Measurements from ENCODE around the gene MICB. TPM values are rescaled to one million over a fixed set of nuclear protein-coding genes. Genes with fewer than 3 reads are reported as not detected.

MICB gene
- total RNA-seq, 2 donors from 2014 or later = 1.6 to 3.1 TPM

- Histone ChIP-seq H3K4me3 (no peak overlapping the region), H3K36me3 (no peaks in the 10 kb centered on the region), H3K27me3 (no peaks in the 10 kb centered on the region), H3K27ac (no peak overlapping the region), H3K9me3 (no peaks in the 10 kb centered on the region), H3K4me1 (no peaks in the 10 kb centered on the region)
- no peak for TF ChIP-seq CTCF (IDR thresholded peaks at IDR 0.05)
- no peak for DNase-seq (ENCODE audit: low spot score)
Observed at GRCh38 chr6:31473244-31473643, 24.7 kb upstream of the MICB start.

- DNase-seq (ENCODE audit: low spot score) = no peak
- H3K27ac ChIP-seq = no peak overlapping the region
- no peak for TF ChIP-seq CTCF (IDR thresholded peaks at IDR 0.05)
Observed at GRCh38 chr6:31473780-31474761, 23.9 kb upstream of the MICB start.

GRCh38 chr6:31474871-31475286, 23.1 kb upstream of the MICB start:
- H3K27me3 ChIP-seq = no peaks in the 10 kb centered on the region
- H3K36me3 ChIP-seq = no peaks in the 10 kb centered on the region
- DNase-seq (ENCODE audit: low spot score) = no peak
- H3K4me3 ChIP-seq = no peak overlapping the region
- no peak for TF ChIP-seq CTCF (IDR thresholded peaks at IDR 0.05)
- no peak overlapping the region for H3K27ac ChIP-seq
- no peaks in the 10 kb centered on the region for H3K9me3 ChIP-seq
- H3K4me1 ChIP-seq = no peaks in the 10 kb centered on the region

More at GRCh38 chr6:31473780-31474761, 23.9 kb upstream of the MICB start:
- Histone ChIP-seq H3K36me3 (no peaks in the 10 kb centered on the region), H3K4me3 (no peak overlapping the region), H3K4me1 (no peaks in the 10 kb centered on the region), H3K9me3 (no peaks in the 10 kb centered on the region), H3K27me3 (no peaks in the 10 kb centered on the region)

- Histone ChIP-seq H3K27me3 (no peaks in the 10 kb centered on the region), H3K4me1 (no peaks in the 10 kb centered on the region), H3K4me3 (no peak overlapping the region), H3K27ac (no peak overlapping the region), H3K9me3 (no peaks in the 10 kb centered on the region), H3K36me3 (no peaks in the 10 kb centered on the region)
- TF ChIP-seq CTCF (IDR thresholded peaks at IDR 0.05) = no peak
- DNase-seq (ENCODE audit: low spot score) = no peak
Observed at GRCh38 chr6:31476515-31477139, 21.3 kb upstream of the MICB start.

- TF ChIP-seq CTCF (IDR thresholded peaks at IDR 0.05) = no peak
- no peak overlapping the region for H3K4me3 ChIP-seq
- H3K36me3 ChIP-seq = no peaks in the 10 kb centered on the region
- H3K9me3 ChIP-seq = no peaks in the 10 kb centered on the region
- H3K4me1 ChIP-seq = no peaks in the 10 kb centered on the region
- no peak for DNase-seq (ENCODE audit: low spot score)
- no peak overlapping the region for H3K27ac ChIP-seq
- H3K27me3 ChIP-seq = no peaks in the 10 kb centered on the region
Observed at GRCh38 chr6:31477521-31477920, 20.4 kb upstream of the MICB start.
